GF-D8 (cell line): ENCODE results near the gene EIF4E1B.
A peak's percentile ranks its signal among the peaks of the same experiment; 100 is the strongest.

ENCODE experiments used
- DNase-seq: peaks from one replicate; lab custom pipeline; 2025; lab: John Stamatoyannopoulos, UW

Gene EIF4E1B

GRCh38 chr5:176664479-176664878 lies 34.0 kb downstream of the EIF4E1B start:
- no peak for DNase-seq

- DNase-seq = no peak
These were observed 34.4 kb downstream of the EIF4E1B start for GRCh38 chr5:176664886-176665285.

- no peak for DNase-seq
These were observed 35.0 kb downstream of the EIF4E1B start for GRCh38 chr5:176665517-176665916.

GRCh38 chr5:176667637-176668036 lies 37.2 kb downstream of the EIF4E1B start:
- DNase-seq = no peak

GRCh38 chr5:176670449-176670848 lies 40.0 kb downstream of the EIF4E1B start:
- DNase-seq = no peak

- no peak for DNase-seq
These were observed 40.9 kb downstream of the EIF4E1B start for GRCh38 chr5:176671399-176671798.

- DNase-seq = no peak
These were observed 41.6 kb downstream of the EIF4E1B start for GRCh38 chr5:176671890-176672747.

GRCh38 chr5:176673651-176674583 lies 43.4 kb downstream of the EIF4E1B start:
- no peak for DNase-seq

GRCh38 chr5:176674799-176675198 lies 44.3 kb downstream of the EIF4E1B start:
- no peak for DNase-seq

- no peak for DNase-seq
These were observed 45.3 kb downstream of the EIF4E1B start for GRCh38 chr5:176675676-176676360.

- DNase-seq = peak; percentile 40
These were observed 45.9 kb downstream of the EIF4E1B start for GRCh38 chr5:176676361-176676824.

- DNase-seq = no peak
These were observed 46.9 kb downstream of the EIF4E1B start for GRCh38 chr5:176677209-176677939.

GRCh38 chr5:176678584-176678983 lies 48.1 kb downstream of the EIF4E1B start:
- DNase-seq = no peak

GRCh38 chr5:176679365-176680225 lies 49.1 kb downstream of the EIF4E1B start:
- DNase-seq = no peak

GRCh38 chr5:176680226-176680563 lies 49.7 kb downstream of the EIF4E1B start:
- DNase-seq = no peak

GRCh38 chr5:176682016-176682531 lies 51.6 kb downstream of the EIF4E1B start:
- DNase-seq = no peak

GRCh38 chr5:176685010-176685409 lies 54.5 kb downstream of the EIF4E1B start:
- DNase-seq = no peak

- no peak for DNase-seq
These were observed 56.8 kb downstream of the EIF4E1B start for GRCh38 chr5:176687247-176687646.

- DNase-seq = no peak
These were observed 57.4 kb downstream of the EIF4E1B start for GRCh38 chr5:176687881-176688280.

GRCh38 chr5:176690911-176691310 lies 60.4 kb downstream of the EIF4E1B start:
- no peak for DNase-seq
